HG02884 (cell line): ENCODE measurements around the gene CYBA.
A peak's percentile ranks its signal among the peaks of the same experiment; 100 is the strongest.

Source experiments
- ATAC-seq: cut with Tn5 transposase; IDR thresholded peaks from one replicate; pipeline ENCODE4 v1.9.1; 2021; ENCODE audit warnings: mild to moderate bottlenecking, moderate library complexity; ENCODE audit not compliant: unreplicated experiment

The CYBA gene

GRCh38 chr16:88662843-88663606 is 12.2 kb upstream of the CYBA start, which contains the start of gene MVD:
Gene MVD, minus strand, starts transcription at chr16:88663091. Its CDS starts 11 bp downstream, at chr16:88663080.
- peak; percentile 92 for ATAC-seq

GRCh38 chr16:88662222-88662842 is 11.5 kb upstream of the CYBA start:
- ATAC-seq: no peak

GRCh38 chr16:88661468-88661867 is 10.6 kb upstream of the CYBA start:
- ATAC-seq: no peak

- ATAC-seq: no peak
Observed at GRCh38 chr16:88659160-88659559, 8.3 kb upstream of the CYBA start.

GRCh38 chr16:88658714-88659113 is 7.9 kb upstream of the CYBA start:
- no peak for ATAC-seq

- no peak for ATAC-seq
Observed at GRCh38 chr16:88657371-88657770, 6.5 kb upstream of the CYBA start.

GRCh38 chr16:88656291-88656980 is 5.6 kb upstream of the CYBA start:
- no peak for ATAC-seq

- ATAC-seq: no peak
Observed at GRCh38 chr16:88655733-88656281, 5.0 kb upstream of the CYBA start.

GRCh38 chr16:88655053-88655732 is 4.3 kb upstream of the CYBA start:
- ATAC-seq: no peak

GRCh38 chr16:88654363-88655052 is 3.7 kb upstream of the CYBA start:
- no peak for ATAC-seq

- ATAC-seq: no peak
Observed at GRCh38 chr16:88653596-88654362, 2.9 kb upstream of the CYBA start.

- ATAC-seq: no peak
Observed at GRCh38 chr16:88653101-88653500, 2.2 kb upstream of the CYBA start.

- no peak for ATAC-seq
Observed at GRCh38 chr16:88652762-88653063, 1.9 kb upstream of the CYBA start.

GRCh38 chr16:88651989-88652761 is 1.3 kb upstream of the CYBA start:
- no peak for ATAC-seq

GRCh38 chr16:88651276-88651988 is 579 bp upstream of the CYBA start:
- peak; percentile 72 for ATAC-seq

GRCh38 chr16:88649924-88650748 is 717 bp downstream of the CYBA start:
- no peak for ATAC-seq

GRCh38 chr16:88649195-88649923 is 1.5 kb downstream of the CYBA start:
- no peak for ATAC-seq
